HepG2 (cell line): ENCODE data around the gene CISD1. TPM values are rescaled to one million over a fixed set of nuclear protein-coding genes. Genes with fewer than 3 reads are reported as not detected.

Experiments used
- FOXK1 ChIP-seq: sonication (generic); formaldehyde crosslinking; IDR thresholded peaks from 2 replicates; pipeline ENCODE4 v1.4.0; 2020; ENCODE audit warnings: low read depth, missing genetic modification reagents, borderline replicate concordance
- HMGA1 ChIP-seq: sonication (generic); formaldehyde crosslinking; conservative IDR thresholded peaks from 2 replicates; pipeline ENCODE4 v1.4.0; 2020; ENCODE audit warnings: missing genetic modification reagents
- KLF16 ChIP-seq, 2 experiments: sonication (generic) in 1 of 2; formaldehyde crosslinking in 1 of 2; IDR thresholded peaks; 2 replicates each; pipeline versions ENCODE4 v1.6.1 to v1.8.0; 2016 to 2023; ENCODE audit warnings: missing genetic modification reagents in 2 of 2, missing compliant biosample characterization in 1 of 2
- RAD21 ChIP-seq: fragments of 450-650 bp; formaldehyde crosslinking; IDR thresholded peaks from 2 replicates; pipeline ENCODE4 v1.5.0; 2020; ENCODE audit warnings: mild to moderate bottlenecking
- RBM39 ChIP-seq: fragments of 200-400 bp; formaldehyde crosslinking; IDR thresholded peaks from one replicate; pipeline ENCODE4 v1.6.1; 2018; ENCODE audit warnings: antibody characterized with exemption, mild to moderate bottlenecking, low read depth, low read length; ENCODE audit not compliant: poor library complexity, severe bottlenecking
- RORA ChIP-seq: sonication (generic); formaldehyde crosslinking; IDR thresholded peaks from 2 replicates; pipeline ENCODE4 v1.5.0; 2020; ENCODE audit warnings: mild to moderate bottlenecking, missing genetic modification reagents, moderate library complexity
- SMAD3 ChIP-seq: sonication (generic); formaldehyde crosslinking; IDR thresholded peaks from 2 replicates; pipeline ENCODE4 v1.4.0; 2020; ENCODE audit warnings: missing genetic modification reagents
- TSC22D2 ChIP-seq: sonication (generic); formaldehyde crosslinking; IDR thresholded peaks from 2 replicates; pipeline ENCODE4 v1.5.1; 2020; ENCODE audit warnings: missing genetic modification reagents, mild to moderate bottlenecking, borderline replicate concordance
- YEATS2 ChIP-seq: sonication (generic); formaldehyde crosslinking; IDR thresholded peaks from 2 replicates; pipeline ENCODE4 v1.4.0; 2020; ENCODE audit warnings: missing genetic modification reagents, borderline replicate concordance
- ZMYM2 ChIP-seq: sonication (generic); formaldehyde crosslinking; IDR thresholded peaks from 2 replicates; pipeline ENCODE4 v1.8.0; 2022; ENCODE audit warnings: mild to moderate bottlenecking, missing genetic modification reagents
- ZNF33B ChIP-seq: sonication (generic); formaldehyde crosslinking; IDR thresholded peaks from 2 replicates; pipeline ENCODE4 v1.5.1; 2020; ENCODE audit warnings: mild to moderate bottlenecking, missing genetic modification reagents
- ZNF674 ChIP-seq: sonication (generic); formaldehyde crosslinking; IDR thresholded peaks from 2 replicates; pipeline ENCODE4 v1.5.0; 2020; ENCODE audit warnings: low read depth, mild to moderate bottlenecking, missing genetic modification reagents
- ZNF768 ChIP-seq: sonication (generic); formaldehyde crosslinking; IDR thresholded peaks from 2 replicates; pipeline ENCODE4 v1.4.0; 2020; ENCODE audit warnings: missing genetic modification reagents
- polyA plus RNA-seq, 8 experiments: library from polyadenylated mRNA; depleted of rRNA in 3 of 8; stranded (reverse) in 7 of 8; unstranded in 1 of 8; fragments of >200 nt; fragmentation: Illumina TruSeq in 4 of 8; extraction: Trizol in 4 of 8; gene quantifications; 2 replicates each; pipeline versions ENCODE4 v1.2.1 to v1.2.3, GENCODE V29; 2011 to 2016; ENCODE audit warnings: low read depth in 4 of 8, missing spikeins in 1 of 8, mixed read lengths in 1 of 8; ENCODE audit not compliant: insufficient read depth in 1 of 8
- total RNA-seq, 5 experiments: library from RNA; depleted of rRNA; stranded (reverse); fragments of >200 nt; fragmentation: Illumina TruSeq; extraction: Trizol; gene quantifications; 2 replicates each; pipeline ENCODE4 v1.2.3, GENCODE V29; 2016; ENCODE audit warnings: low read depth in 1 of 5
- TF ChIP-seq, protein P1 (sequence below), 2 experiments: fragments of 450-650 bp in 1 of 2; sonication (generic) in 1 of 2; formaldehyde crosslinking in 1 of 2; IDR thresholded peaks; 2 replicates each; pipeline versions ENCODE4 v1.6.1 to v1.8.0; 2016 to 2022; ENCODE audit warnings: antibody characterized with exemption in 1 of 2, mild to moderate bottlenecking in 1 of 2, missing genetic modification reagents in 1 of 2
- TF ChIP-seq, protein P2 (sequence below): sonication (generic); formaldehyde crosslinking; IDR thresholded peaks from 2 replicates; pipeline ENCODE4 v1.4.0; 2020; ENCODE audit warnings: missing genetic modification reagents; ENCODE audit errors: not compliant biosample characterization
- TF ChIP-seq, protein P3 (sequence below): sonication (generic); IDR thresholded peaks from 2 replicates; pipeline ENCODE4 v1.6.1; 2016; ENCODE audit warnings: low read depth, borderline replicate concordance
- TF ChIP-seq, protein P4 (sequence below): IDR thresholded peaks from 2 replicates; pipeline ENCODE4 v1.6.1; 2016; ENCODE audit warnings: missing genetic modification reagents, missing compliant biosample characterization

The CISD1 gene
- total and polyA plus RNA-seq, 2 of the 13 experiments (the other 11 are each of a cell fraction or from before 2014, with no cell fraction given), result 63.4 to 78.9 TPM

DNA sequence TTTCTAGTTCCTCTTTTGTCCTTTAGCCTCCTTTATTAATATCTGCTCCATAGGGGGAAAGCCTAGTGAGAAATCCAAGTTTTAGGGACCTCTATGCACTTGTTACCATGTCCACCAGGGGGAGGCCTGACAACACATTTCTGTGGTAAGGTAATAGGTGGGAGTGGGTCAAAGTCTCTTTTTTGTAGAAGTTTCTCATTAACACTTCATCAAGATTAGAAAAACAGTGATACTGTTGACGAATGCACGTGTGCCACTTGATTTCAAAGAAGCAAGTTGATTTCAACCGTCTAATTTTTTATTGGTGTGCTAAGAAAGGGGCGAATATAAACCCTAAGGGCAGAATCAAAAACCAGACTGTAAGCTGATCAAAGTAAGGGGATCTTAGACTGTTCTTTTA lies 30.6 kb downstream of the CISD1 start (continued):
- TF ChIP-seq, protein P1, sequence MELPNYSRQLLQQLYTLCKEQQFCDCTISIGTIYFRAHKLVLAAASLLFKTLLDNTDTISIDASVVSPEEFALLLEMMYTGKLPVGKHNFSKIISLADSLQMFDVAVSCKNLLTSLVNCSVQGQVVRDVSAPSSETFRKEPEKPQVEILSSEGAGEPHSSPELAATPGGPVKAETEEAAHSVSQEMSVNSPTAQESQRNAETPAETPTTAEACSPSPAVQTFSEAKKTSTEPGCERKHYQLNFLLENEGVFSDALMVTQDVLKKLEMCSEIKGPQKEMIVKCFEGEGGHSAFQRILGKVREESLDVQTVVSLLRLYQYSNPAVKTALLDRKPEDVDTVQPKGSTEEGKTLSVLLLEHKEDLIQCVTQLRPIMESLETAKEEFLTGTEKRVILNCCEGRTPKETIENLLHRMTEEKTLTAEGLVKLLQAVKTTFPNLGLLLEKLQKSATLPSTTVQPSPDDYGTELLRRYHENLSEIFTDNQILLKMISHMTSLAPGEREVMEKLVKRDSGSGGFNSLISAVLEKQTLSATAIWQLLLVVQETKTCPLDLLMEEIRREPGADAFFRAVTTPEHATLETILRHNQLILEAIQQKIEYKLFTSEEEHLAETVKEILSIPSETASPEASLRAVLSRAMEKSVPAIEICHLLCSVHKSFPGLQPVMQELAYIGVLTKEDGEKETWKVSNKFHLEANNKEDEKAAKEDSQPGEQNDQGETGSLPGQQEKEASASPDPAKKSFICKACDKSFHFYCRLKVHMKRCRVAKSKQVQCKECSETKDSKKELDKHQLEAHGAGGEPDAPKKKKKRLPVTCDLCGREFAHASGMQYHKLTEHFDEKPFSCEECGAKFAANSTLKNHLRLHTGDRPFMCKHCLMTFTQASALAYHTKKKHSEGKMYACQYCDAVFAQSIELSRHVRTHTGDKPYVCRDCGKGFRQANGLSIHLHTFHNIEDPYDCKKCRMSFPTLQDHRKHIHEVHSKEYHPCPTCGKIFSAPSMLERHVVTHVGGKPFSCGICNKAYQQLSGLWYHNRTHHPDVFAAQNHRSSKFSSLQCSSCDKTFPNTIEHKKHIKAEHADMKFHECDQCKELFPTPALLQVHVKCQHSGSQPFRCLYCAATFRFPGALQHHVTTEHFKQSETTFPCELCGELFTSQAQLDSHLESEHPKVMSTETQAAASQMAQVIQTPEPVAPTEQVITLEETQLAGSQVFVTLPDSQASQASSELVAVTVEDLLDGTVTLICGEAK (IDR thresholded peaks at IDR 0.05), result no peak
- TF ChIP-seq, protein P1 (CRISPR knock-in tag; IDR thresholded peaks at IDR 0.05), result no peak
- TF ChIP-seq ZMYM2 (CRISPR knock-in tag) (no peak), KLF16 (CRISPR knock-in tag; IDR thresholded peaks at IDR 0.05) (peak in 1 of 2 experiments; percentile 25; a peak in 1 of 4 replicates), TSC22D2 (CRISPR knock-in tag) (peak; percentile 60; the same call in 1 of the 2 replicates), HMGA1 (CRISPR knock-in tag) (no peak), ZNF674 (CRISPR knock-in tag) (no peak), ZNF33B (CRISPR knock-in tag) (no peak), RORA (no peak), RAD21 (CRISPR knock-in tag) (peak; percentile 70), YEATS2 (CRISPR knock-in tag) (no peak), RBM39 (no peak), ZNF768 (CRISPR knock-in tag) (no peak), FOXK1 (CRISPR knock-in tag) (no peak), SMAD3 (CRISPR knock-in tag) (0 out of 2 replicates have a peak, but pooled peaks have one; percentile 36)
- TF ChIP-seq, protein P2, sequence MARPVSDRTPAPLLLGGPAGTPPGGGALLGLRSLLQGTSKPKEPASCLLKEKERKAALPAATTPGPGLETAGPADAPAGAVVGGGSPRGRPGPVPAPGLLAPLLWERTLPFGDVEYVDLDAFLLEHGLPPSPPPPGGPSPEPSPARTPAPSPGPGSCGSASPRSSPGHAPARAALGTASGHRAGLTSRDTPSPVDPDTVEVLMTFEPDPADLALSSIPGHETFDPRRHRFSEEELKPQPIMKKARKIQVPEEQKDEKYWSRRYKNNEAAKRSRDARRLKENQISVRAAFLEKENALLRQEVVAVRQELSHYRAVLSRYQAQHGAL (CRISPR knock-in tag), result no peak
- TF ChIP-seq, protein P3, sequence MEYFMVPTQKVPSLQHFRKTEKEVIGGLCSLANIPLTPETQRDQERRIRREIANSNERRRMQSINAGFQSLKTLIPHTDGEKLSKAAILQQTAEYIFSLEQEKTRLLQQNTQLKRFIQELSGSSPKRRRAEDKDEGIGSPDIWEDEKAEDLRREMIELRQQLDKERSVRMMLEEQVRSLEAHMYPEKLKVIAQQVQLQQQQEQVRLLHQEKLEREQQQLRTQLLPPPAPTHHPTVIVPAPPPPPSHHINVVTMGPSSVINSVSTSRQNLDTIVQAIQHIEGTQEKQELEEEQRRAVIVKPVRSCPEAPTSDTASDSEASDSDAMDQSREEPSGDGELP, result no peak
- TF ChIP-seq, protein P4, sequence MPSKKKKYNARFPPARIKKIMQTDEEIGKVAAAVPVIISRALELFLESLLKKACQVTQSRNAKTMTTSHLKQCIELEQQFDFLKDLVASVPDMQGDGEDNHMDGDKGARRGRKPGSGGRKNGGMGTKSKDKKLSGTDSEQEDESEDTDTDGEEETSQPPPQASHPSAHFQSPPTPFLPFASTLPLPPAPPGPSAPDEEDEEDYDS, result 0 out of 2 replicates have a peak, but pooled peaks have one; percentile 37
